CD14-positive monocyte (primary cell): ENCODE measurements around the gene MAPK1. TPM values are rescaled to one million over a fixed set of nuclear protein-coding genes. Genes with fewer than 3 reads are reported as not detected.

ENCODE experiments used
- DNase-seq, 3 donors: peaks; one replicate each; pipeline ENCODE4 v3.0.0-alpha.2; 2011 to 2022
- H2AFZ ChIP-seq: 2 replicates; pipeline ENCODE4 v1.6.0; 2012; ENCODE audit warnings: mild to moderate bottlenecking, low read depth, low read length, inconsistent platforms; ENCODE audit not compliant: insufficient read depth, poor library complexity, severe bottlenecking
- H3K27ac ChIP-seq, 2 donors: 1 replicate in 1 of 2; 2 replicates in 1 of 2; pipeline ENCODE4 v1.5.1; 2012 to 2013; ENCODE audit warnings: low read length in 2 of 2, control low read depth in 1 of 2, inconsistent platforms in 1 of 2, low read depth in 1 of 2, mild to moderate bottlenecking in 1 of 2
- H3K27me3 ChIP-seq, 2 donors: one replicate each; pipeline versions ENCODE4 v1.6.0 to v1.6.1; 2011 to 2013; ENCODE audit warnings: low read length in 2 of 2; ENCODE audit not compliant: control insufficient read depth in 2 of 2, insufficient read depth in 2 of 2
- H3K36me3 ChIP-seq, 2 donors: replicated peaks in 1 of 2; 1 replicate in 1 of 2; 2 replicates in 1 of 2; pipeline versions ENCODE4 v1.5.1 to v1.6.1; 2012 to 2013; ENCODE audit warnings: low read length in 2 of 2, control low read depth in 1 of 2, inconsistent platforms in 1 of 2, mild to moderate bottlenecking in 1 of 2; ENCODE audit not compliant: insufficient read depth in 2 of 2, control insufficient read depth in 1 of 2
- H3K4me1 ChIP-seq, 2 donors: 1 replicate in 1 of 2; 2 replicates in 1 of 2; pipeline versions ENCODE4 v1.5.1 to v1.6.1; 2012 to 2013; ENCODE audit warnings: low read length in 2 of 2, control low read depth in 1 of 2, inconsistent platforms in 1 of 2, mild to moderate bottlenecking in 1 of 2, moderate library complexity in 1 of 2; ENCODE audit not compliant: insufficient read depth in 2 of 2, control insufficient read depth in 1 of 2
- H3K4me2 ChIP-seq: replicated peaks from 2 replicates; pipeline ENCODE3; 2012; ENCODE audit warnings: low read length, moderate library complexity, mild to moderate bottlenecking; ENCODE audit not compliant: poor library complexity, severe bottlenecking; ENCODE audit errors: extremely low read depth
- H3K4me3 ChIP-seq, 3 experiments: fragments of 200-600 bp in 1 of 3; sonication (generic) in 1 of 3; replicated peaks in 1 of 3; 1 replicate in 2 of 3; 2 replicates in 1 of 3; pipeline ENCODE4 v1.5.1; 2011 to 2013; ENCODE audit warnings: low read length in 3 of 3, mild to moderate bottlenecking in 3 of 3, control low read depth in 2 of 3, low read depth in 2 of 3, inconsistent platforms in 1 of 3, moderate library complexity in 1 of 3
- H3K79me2 ChIP-seq: 2 replicates; pipeline ENCODE4 v1.6.0; 2012; ENCODE audit warnings: mild to moderate bottlenecking, control low read depth, inconsistent platforms, low read length, moderate library complexity; ENCODE audit not compliant: insufficient read depth
- H3K9ac ChIP-seq: 2 replicates; pipeline ENCODE4 v1.6.0; 2017; ENCODE audit warnings: low read length, mild to moderate bottlenecking; ENCODE audit not compliant: insufficient read depth, poor library complexity, severe bottlenecking
- H3K9me3 ChIP-seq, 2 donors: replicated peaks in 1 of 2; 1 replicate in 1 of 2; 2 replicates in 1 of 2; pipeline versions ENCODE4 v1.5.1 to v1.6.1; 2012 to 2013; ENCODE audit warnings: low read length in 2 of 2, control low read depth in 1 of 2; ENCODE audit not compliant: control insufficient read depth in 1 of 2, insufficient read depth in 1 of 2
- H4K20me1 ChIP-seq: 2 replicates; pipeline ENCODE4 v1.6.0; 2012; ENCODE audit warnings: mild to moderate bottlenecking, low read length, control low read depth, moderate library complexity; ENCODE audit not compliant: insufficient read depth
- H3K27ac Mint-ChIP-seq, 7 donors: one replicate each; pipeline ENCODE4 v1.8.0; 2020; ENCODE audit warnings: mild to moderate bottlenecking in 7 of 7, mixed read lengths in 7 of 7, moderate library complexity in 6 of 7, inconsistent platforms in 2 of 7
- H3K27me3 Mint-ChIP-seq, 3 donors: one replicate each; pipeline ENCODE4 v1.8.0; 2021 to 2022; ENCODE audit warnings: low read depth in 3 of 3, mild to moderate bottlenecking in 3 of 3, mixed read lengths in 3 of 3, moderate library complexity in 3 of 3, inconsistent platforms in 1 of 3
- H3K36me3 Mint-ChIP-seq, 2 donors: one replicate each; pipeline ENCODE4 v1.8.0; 2020; ENCODE audit warnings: mixed read lengths in 2 of 2, inconsistent platforms in 1 of 2, mild to moderate bottlenecking in 1 of 2
- H3K4me1 Mint-ChIP-seq: one replicate; pipeline ENCODE4 v1.8.0; 2020; ENCODE audit warnings: mild to moderate bottlenecking, mixed read lengths
- H3K4me3 Mint-ChIP-seq, 2 donors: one replicate each; pipeline ENCODE4 v1.8.0; 2020; ENCODE audit warnings: mild to moderate bottlenecking in 2 of 2, mixed read lengths in 2 of 2, moderate library complexity in 1 of 2
- H3K9me3 Mint-ChIP-seq, 7 donors: one replicate each; pipeline ENCODE4 v1.8.0; 2020 to 2022; ENCODE audit warnings: mixed read lengths in 7 of 7, mild to moderate bottlenecking in 6 of 7, moderate library complexity in 6 of 7, inconsistent platforms in 2 of 7
- WGBS: methylation state at CpG from one replicate; pipeline ENCODE4 v1.1.5; 2013; ENCODE audit warnings: missing lambda C conversion rate; ENCODE audit not compliant: insufficient coverage; 5-methylcytosine and 5-hydroxymethylcytosine counted together
- intact Hi-C, 2 donors: fragments of 100-400 bp; cut with micrococcal nuclease; formaldehyde crosslinking; loops; one replicate each; pipeline versions ENCODE4 v1.15.0 to v1.15.1; 2023
- polyA plus RNA-seq, 3 donors: library from polyadenylated mRNA; depleted of rRNA in 1 of 3; unstranded in 2 of 3; stranded (reverse) in 1 of 3; fragments of 300-500 nt in 2 of 3; fragments of >200 nt in 1 of 3; fragmentation: Illumina TruSeq in 2 of 3; gene quantifications; 1 replicate in 2 of 3; 2 replicates in 1 of 3; pipeline ENCODE4 v1.2.3, GENCODE V29; 2012 to 2021
- TF ChIP-seq, protein P1 (sequence below): fragments of 200-600 bp; IDR thresholded peaks from one replicate; pipeline ENCODE4 v1.8.0; 2022; ENCODE audit warnings: antibody characterized with exemption, mild to moderate bottlenecking

MAPK1 gene
- polyA plus RNA-seq, 3 donors: 47.0 to 148 (median 118) TPM

DNA sequence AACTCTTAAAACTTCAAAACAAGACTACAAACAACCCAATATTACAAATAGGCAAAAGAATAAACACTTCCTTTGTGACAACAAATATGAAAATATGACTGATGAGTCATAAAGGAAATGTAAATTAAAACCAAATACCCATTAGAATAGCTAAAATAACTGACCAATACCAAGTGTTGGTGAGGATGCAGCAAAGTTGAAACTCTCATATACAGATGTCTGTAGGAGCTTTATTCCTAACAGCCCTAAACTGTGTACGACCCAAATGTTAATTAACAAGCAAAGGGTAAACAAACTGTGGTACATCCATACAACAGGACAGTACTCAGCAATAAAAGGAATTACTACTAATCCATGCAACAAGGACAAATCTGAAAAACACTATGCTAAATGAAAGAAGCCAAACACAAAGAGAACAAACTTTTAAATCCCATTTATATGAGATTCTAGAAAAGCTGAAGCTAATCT lies 43.0 kb downstream of the MAPK1 start:
- peaks cover 7 to 21% of the 10 kb centered on the region in 2 donors for H3K36me3 Mint-ChIP-seq
- peaks cover 93% of the 10 kb centered on the region for H4K20me1 ChIP-seq
- H3K9ac ChIP-seq: no peak overlapping the region
- H3K9me3 Mint-ChIP-seq: no peaks in the 10 kb centered on the region
- TF ChIP-seq, protein P1, sequence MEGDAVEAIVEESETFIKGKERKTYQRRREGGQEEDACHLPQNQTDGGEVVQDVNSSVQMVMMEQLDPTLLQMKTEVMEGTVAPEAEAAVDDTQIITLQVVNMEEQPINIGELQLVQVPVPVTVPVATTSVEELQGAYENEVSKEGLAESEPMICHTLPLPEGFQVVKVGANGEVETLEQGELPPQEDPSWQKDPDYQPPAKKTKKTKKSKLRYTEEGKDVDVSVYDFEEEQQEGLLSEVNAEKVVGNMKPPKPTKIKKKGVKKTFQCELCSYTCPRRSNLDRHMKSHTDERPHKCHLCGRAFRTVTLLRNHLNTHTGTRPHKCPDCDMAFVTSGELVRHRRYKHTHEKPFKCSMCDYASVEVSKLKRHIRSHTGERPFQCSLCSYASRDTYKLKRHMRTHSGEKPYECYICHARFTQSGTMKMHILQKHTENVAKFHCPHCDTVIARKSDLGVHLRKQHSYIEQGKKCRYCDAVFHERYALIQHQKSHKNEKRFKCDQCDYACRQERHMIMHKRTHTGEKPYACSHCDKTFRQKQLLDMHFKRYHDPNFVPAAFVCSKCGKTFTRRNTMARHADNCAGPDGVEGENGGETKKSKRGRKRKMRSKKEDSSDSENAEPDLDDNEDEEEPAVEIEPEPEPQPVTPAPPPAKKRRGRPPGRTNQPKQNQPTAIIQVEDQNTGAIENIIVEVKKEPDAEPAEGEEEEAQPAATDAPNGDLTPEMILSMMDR: no peak
- H3K9me3 ChIP-seq: no peaks in the 10 kb centered on the region
- H3K4me1 Mint-ChIP-seq: peaks cover 50% of the 10 kb centered on the region
- no peak overlapping the region for H3K4me3 Mint-ChIP-seq
- H3K36me3 ChIP-seq: no peaks in the 10 kb centered on the region
- H3K27me3 ChIP-seq: no peaks in the 10 kb centered on the region
- peak in 1 of 3 donors; percentile 34 for DNase-seq
- H2AFZ ChIP-seq: no peak overlapping the region
- peaks cover 100% of the 10 kb centered on the region for H3K79me2 ChIP-seq
- H3K27ac ChIP-seq: peak overlapping the region in 1 of 2 donors; percentile 46
- H3K27me3 Mint-ChIP-seq: peaks cover 0 to 1% (median 1%) of the 10 kb centered on the region in 3 donors
- H3K4me1 ChIP-seq: peaks cover 14 to 19% of the 10 kb centered on the region in 2 donors
- no CpG with 5 or more reads among the region's 1 CpG for WGBS
- no peak overlapping the region for H3K4me2 ChIP-seq
- H3K4me3 ChIP-seq: no peak overlapping the region
- peak overlapping the region; percentile 62 to 91 (median 76) for H3K27ac Mint-ChIP-seq
- intact Hi-C loops: loop anchor here in 1 of 2 donors (5.0 kb wide), 1 partner anchor 33 kb away; no protein-coding TSS in a partner anchor

DNA sequence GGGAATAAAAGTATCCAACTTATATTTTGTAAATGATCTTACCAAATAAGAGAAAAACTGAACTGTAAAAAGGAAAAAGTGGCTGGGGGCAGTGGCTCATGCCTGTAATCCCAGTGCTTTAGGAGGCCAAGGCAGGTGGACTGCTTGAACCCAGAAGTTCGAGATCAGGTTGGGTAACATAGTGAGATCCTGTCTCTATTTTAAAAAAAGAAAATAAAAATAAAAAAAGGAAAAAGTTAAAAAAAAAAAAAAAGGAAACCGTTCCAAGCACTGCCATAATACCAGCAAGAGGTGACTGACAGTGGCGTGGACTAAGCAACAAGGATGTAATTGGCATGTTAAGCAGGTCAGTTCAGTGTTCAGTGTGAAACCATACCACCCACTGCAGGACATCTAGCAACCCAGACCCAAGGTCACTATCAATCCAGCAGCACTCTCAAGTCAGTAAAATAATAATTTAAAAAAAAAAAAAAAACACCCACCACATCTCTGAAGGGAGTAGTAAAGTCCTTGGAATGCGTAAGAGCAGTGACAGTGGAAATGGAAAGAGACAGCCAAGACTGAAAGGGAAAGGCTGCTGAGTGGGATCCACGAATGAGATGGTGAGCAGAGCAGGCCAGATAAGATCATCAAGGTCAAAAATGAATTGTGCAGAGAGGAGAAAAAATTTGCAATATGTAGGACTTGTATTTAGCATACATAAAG lies 43.6 kb downstream of the MAPK1 start:
- peaks cover 0 to 1% (median 1%) of the 10 kb centered on the region in 3 donors for H3K27me3 Mint-ChIP-seq
- Histone ChIP-seq H3K79me2 (peaks cover 100% of the 10 kb centered on the region), H3K27me3 (no peaks in the 10 kb centered on the region), H3K4me1 (peaks cover 19 to 25% of the 10 kb centered on the region in 2 donors), H3K4me2 (no peak overlapping the region), H4K20me1 (peaks cover 91% of the 10 kb centered on the region), H3K9me3 (no peaks in the 10 kb centered on the region), H3K27ac (peak overlapping the region in 1 of 2 donors; percentile 60), H3K36me3 (no peaks in the 10 kb centered on the region), H2AFZ (no peak overlapping the region), H3K4me3 (no peak overlapping the region), H3K9ac (no peak overlapping the region)
- TF ChIP-seq, protein P1: no peak
- H3K9me3 Mint-ChIP-seq: no peaks in the 10 kb centered on the region
- intact Hi-C loops: loop anchor here in 1 of 2 donors (5.0 kb wide), 1 partner anchor 33 kb away; no protein-coding TSS in a partner anchor
- no peak overlapping the region for H3K4me3 Mint-ChIP-seq
- peaks cover 53% of the 10 kb centered on the region for H3K4me1 Mint-ChIP-seq
- peaks cover 7 to 21% of the 10 kb centered on the region in 2 donors for H3K36me3 Mint-ChIP-seq
- H3K27ac Mint-ChIP-seq: peak overlapping the region in 6 of 7 donors; percentile 66 to 91 (median 80)
- DNase-seq: no peak
- WGBS: no CpG with 5 or more reads among the region's 5 CpGs
